Measurements from ENCODE around the gene FARS2. TPM values are rescaled to one million over a fixed set of nuclear protein-coding genes. Genes with fewer than 3 reads are reported as not detected.

Gene FARS2
- total and polyA plus RNA-seq, 2 of the 13 experiments (the other 11 are each of a cell fraction or from before 2014, with no cell fraction given), result 15.4 to 26.0 TPM

DNA sequence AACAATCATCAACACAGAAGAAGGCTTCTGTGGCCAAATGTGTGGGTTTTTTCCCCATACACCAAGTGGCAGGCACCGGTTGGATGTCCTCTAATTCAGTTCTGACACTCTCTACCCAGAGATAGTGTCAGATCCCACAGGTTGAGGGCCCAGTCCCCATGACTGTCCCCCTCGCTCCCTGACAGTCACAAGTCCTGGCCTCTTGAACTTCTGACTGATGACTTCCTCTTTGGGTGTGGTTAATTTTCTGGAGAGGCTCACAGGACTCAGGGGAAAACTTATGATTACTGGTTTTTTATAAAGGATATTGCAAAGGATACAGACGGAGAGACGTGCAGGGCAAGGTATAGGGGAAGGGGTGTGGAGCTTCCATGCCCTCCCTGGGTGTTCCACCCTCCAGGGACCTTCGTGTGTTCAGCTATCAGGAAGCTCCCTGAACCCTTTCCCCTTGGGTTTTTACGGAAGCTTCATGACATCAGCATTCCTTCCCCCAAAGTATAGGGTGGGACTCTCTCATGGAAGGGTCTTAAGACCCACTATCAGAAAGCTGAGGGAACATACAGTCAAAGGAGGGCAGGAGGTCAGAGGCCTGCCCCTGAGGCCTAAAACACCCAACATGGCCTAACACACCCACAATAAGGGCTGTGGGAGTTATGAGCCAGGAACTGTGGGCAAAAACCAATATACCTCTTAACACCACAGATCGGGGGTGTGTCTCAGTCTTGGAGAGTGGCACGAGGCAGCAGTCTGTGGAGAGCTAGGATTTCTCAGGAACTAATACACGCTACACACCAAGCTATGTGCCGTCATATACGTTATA lies 33.3 kb downstream of the FARS2 start:
- Histone ChIP-seq H3K36me3 (replicated peaks in 1 of 2; ENCODE audit: control insufficient read depth in 1 of 2, insufficient read depth in 2 of 2, low read length in 2 of 2) (no peaks in the 10 kb centered on the region), H3K4me2 (ENCODE audit: low read depth, low read length) (no peak overlapping the region), H3K27me3 (ENCODE audit: control insufficient read depth in 1 of 2, insufficient read depth in 2 of 2, low read length in 2 of 2) (no peaks in the 10 kb centered on the region), H2AFZ (ENCODE audit: low read length) (no peak overlapping the region), H3K4me1 (ENCODE audit: insufficient read depth, low read length) (peaks cover 16% of the 10 kb centered on the region), H4K20me1 (ENCODE audit: insufficient read depth, low read length) (no peaks in the 10 kb centered on the region), H3K9me3 (ENCODE audit: low read length) (no peaks in the 10 kb centered on the region), H3K27ac (ENCODE audit: extremely low read length, insufficient read depth, low read length) (no peak overlapping the region), H3K4me3 (replicated peaks in 1 of 3; ENCODE audit: insufficient read depth in 1 of 3, low read depth in 2 of 3, low read length in 3 of 3) (no peak overlapping the region), H3K79me2 (ENCODE audit: insufficient read depth, low read length) (peaks cover 7% of the 10 kb centered on the region), H3K9ac (ENCODE audit: insufficient read depth, low read depth, low read length) (no peak overlapping the region)
- ATAC-seq, result no peak
- no TSS peak for BruUV-seq (replicated peaks)
- intact Hi-C loops (cut with micrococcal nuclease; ENCODE audit: unreplicated experiment) (no loop called here), in situ Hi-C loops (cut with HindIII; ENCODE audit: extremely low pct_ligation_motif_present, low pct_unique_long_range_greater_than_20kb) (no loop called here)
- TF ChIP-seq, protein P1, sequence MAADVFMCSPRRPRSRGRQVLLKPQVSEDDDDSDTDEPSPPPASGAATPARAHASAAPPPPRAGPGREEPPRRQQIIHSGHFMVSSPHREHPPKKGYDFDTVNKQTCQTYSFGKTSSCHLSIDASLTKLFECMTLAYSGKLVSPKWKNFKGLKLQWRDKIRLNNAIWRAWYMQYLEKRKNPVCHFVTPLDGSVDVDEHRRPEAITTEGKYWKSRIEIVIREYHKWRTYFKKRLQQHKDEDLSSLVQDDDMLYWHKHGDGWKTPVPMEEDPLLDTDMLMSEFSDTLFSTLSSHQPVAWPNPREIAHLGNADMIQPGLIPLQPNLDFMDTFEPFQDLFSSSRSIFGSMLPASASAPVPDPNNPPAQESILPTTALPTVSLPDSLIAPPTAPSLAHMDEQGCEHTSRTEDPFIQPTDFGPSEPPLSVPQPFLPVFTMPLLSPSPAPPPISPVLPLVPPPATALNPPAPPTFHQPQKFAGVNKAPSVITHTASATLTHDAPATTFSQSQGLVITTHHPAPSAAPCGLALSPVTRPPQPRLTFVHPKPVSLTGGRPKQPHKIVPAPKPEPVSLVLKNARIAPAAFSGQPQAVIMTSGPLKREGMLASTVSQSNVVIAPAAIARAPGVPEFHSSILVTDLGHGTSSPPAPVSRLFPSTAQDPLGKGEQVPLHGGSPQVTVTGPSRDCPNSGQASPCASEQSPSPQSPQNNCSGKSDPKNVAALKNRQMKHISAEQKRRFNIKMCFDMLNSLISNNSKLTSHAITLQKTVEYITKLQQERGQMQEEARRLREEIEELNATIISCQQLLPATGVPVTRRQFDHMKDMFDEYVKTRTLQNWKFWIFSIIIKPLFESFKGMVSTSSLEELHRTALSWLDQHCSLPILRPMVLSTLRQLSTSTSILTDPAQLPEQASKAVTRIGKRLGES (CRISPR knock-in tag; IDR thresholded peaks at IDR 0.05; ENCODE audit: borderline replicate concordance), result no peak
- TF ChIP-seq, protein P2, sequence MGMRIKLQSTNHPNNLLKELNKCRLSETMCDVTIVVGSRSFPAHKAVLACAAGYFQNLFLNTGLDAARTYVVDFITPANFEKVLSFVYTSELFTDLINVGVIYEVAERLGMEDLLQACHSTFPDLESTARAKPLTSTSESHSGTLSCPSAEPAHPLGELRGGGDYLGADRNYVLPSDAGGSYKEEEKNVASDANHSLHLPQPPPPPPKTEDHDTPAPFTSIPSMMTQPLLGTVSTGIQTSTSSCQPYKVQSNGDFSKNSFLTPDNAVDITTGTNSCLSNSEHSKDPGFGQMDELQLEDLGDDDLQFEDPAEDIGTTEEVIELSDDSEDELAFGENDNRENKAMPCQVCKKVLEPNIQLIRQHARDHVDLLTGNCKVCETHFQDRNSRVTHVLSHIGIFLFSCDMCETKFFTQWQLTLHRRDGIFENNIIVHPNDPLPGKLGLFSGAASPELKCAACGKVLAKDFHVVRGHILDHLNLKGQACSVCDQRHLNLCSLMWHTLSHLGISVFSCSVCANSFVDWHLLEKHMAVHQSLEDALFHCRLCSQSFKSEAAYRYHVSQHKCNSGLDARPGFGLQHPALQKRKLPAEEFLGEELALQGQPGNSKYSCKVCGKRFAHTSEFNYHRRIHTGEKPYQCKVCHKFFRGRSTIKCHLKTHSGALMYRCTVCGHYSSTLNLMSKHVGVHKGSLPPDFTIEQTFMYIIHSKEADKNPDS (CRISPR knock-in tag; IDR thresholded peaks at IDR 0.05), result no peak
- TF ChIP-seq ZNF564 (CRISPR knock-in tag; IDR thresholded peaks at IDR 0.05) (no peak), MED13 (CRISPR knock-in tag; IDR thresholded peaks at IDR 0.05) (no peak)
- no peak for DNase-seq (ENCODE audit: low spot score)
- ChIA-PET POLR2A (no interaction called here), CTCF (ENCODE audit: low intra/inter-chr PET ratio, low total read pairs) (no interaction called here)
- no peak for FAIRE-seq
- WGBS (ENCODE audit: low lambda C conversion rate), result 97% methylated on average over 11 of the region's 11 CpGs

All from HepG2 (cell line).